Natural killer cell treated with Interleukin-12 subunit alpha and Interleukin-12 subunit beta and Interleukin-15 and Interleukin-18, amount 100 ng/mL, for 72 hours (primary cell): ENCODE measurements around the gene TBC1D5. TPM values are rescaled to one million over a fixed set of nuclear protein-coding genes. Genes with fewer than 3 reads are reported as not detected.
"Not testable (repeated sequence)": the region's sequence is repeated elsewhere in the genome, so short reads cannot be mapped to it uniquely, and the experiment has no call there.

ENCODE experiments used
- ATAC-seq, 2 donors: fragments of 150-1000 bp; cut with Tn5 transposase in 1 of 2; sonication (Bioruptor Pico), chemical (Tn5 transposase) in 1 of 2; 2 replicates each; pipeline ENCODE4 v1.10.0; 2021
- DNase-seq: peaks from one replicate; pipeline ENCODE4 v3.0.0; 2022; ENCODE audit warnings: low spot score
- H3K27ac Mint-ChIP-seq, 2 donors: 1 replicate in 1 of 2; 2 replicates in 1 of 2; pipeline ENCODE4 v1.8.0; 2022; ENCODE audit warnings: mixed read lengths in 2 of 2, mild to moderate bottlenecking in 1 of 2, moderate library complexity in 1 of 2
- H3K27me3 Mint-ChIP-seq, 2 donors: 1 replicate in 1 of 2; 2 replicates in 1 of 2; pipeline ENCODE4 v1.8.0; 2022; ENCODE audit warnings: mixed read lengths in 2 of 2
- H3K36me3 Mint-ChIP-seq: one replicate; pipeline ENCODE4 v1.8.0; 2022; ENCODE audit warnings: mixed read lengths
- H3K4me1 Mint-ChIP-seq, 2 donors: 1 replicate in 1 of 2; 2 replicates in 1 of 2; pipeline ENCODE4 v1.8.0; 2022; ENCODE audit warnings: low read depth in 2 of 2, mixed read lengths in 2 of 2, mild to moderate bottlenecking in 1 of 2
- H3K4me3 Mint-ChIP-seq: one replicate; pipeline ENCODE4 v1.8.0; 2022; ENCODE audit warnings: mixed read lengths
- H3K9me3 Mint-ChIP-seq: 2 replicates; pipeline ENCODE4 v1.8.0; 2022; ENCODE audit warnings: mixed read lengths
- total RNA-seq, 2 donors: library from RNA; stranded (reverse); gene quantifications; one replicate each; pipeline ENCODE4 v1.2.3, GENCODE V29; 2022

TBC1D5 gene
- total RNA-seq, 2 donors from 2014 or later: 43.4 to 51.6 TPM

GRCh38 chr3:17680530-17680929 lies 61.9 kb downstream of the TBC1D5 start:
- H3K4me3 Mint-ChIP-seq: no peak overlapping the region
- no peak for DNase-seq
- no peaks in the 10 kb centered on the region for H3K27me3 Mint-ChIP-seq
- no peaks in the 10 kb centered on the region for H3K9me3 Mint-ChIP-seq
- ATAC-seq: no peak
- H3K27ac Mint-ChIP-seq: no peak overlapping the region
- H3K4me1 Mint-ChIP-seq: peaks cover 7 to 12% of the 10 kb centered on the region in 2 donors
- no peaks in the 10 kb centered on the region for H3K36me3 Mint-ChIP-seq

GRCh38 chr3:17678116-17678741 lies 64.2 kb downstream of the TBC1D5 start:
- no peaks in the 10 kb centered on the region for H3K27me3 Mint-ChIP-seq
- no peak overlapping the region for H3K4me3 Mint-ChIP-seq
- no peak overlapping the region for H3K27ac Mint-ChIP-seq
- DNase-seq (no peak), ATAC-seq (peak in 1 of 2 donors; percentile 77)
- H3K9me3 Mint-ChIP-seq: no peaks in the 10 kb centered on the region
- no peaks in the 10 kb centered on the region for H3K36me3 Mint-ChIP-seq
- peaks cover 7 to 12% of the 10 kb centered on the region in 2 donors for H3K4me1 Mint-ChIP-seq

- Mint-ChIP-seq H3K9me3 (no peaks in the 10 kb centered on the region), H3K4me3 (no peak overlapping the region)
Observed at GRCh38 chr3:17674082-17674686, 68.2 kb downstream of the TBC1D5 start.

GRCh38 chr3:17672506-17672905 lies 69.9 kb downstream of the TBC1D5 start:
- H3K27ac Mint-ChIP-seq: no peak overlapping the region
- H3K27me3 Mint-ChIP-seq: no peaks in the 10 kb centered on the region
- H3K9me3 Mint-ChIP-seq: no peaks in the 10 kb centered on the region
- no peaks in the 10 kb centered on the region for H3K4me1 Mint-ChIP-seq
- DNase-seq (no peak), ATAC-seq (no peak)
- H3K36me3 Mint-ChIP-seq: no peaks in the 10 kb centered on the region
- H3K4me3 Mint-ChIP-seq: no peak overlapping the region

More at GRCh38 chr3:17674082-17674686, 68.2 kb downstream of the TBC1D5 start:
- H3K36me3 Mint-ChIP-seq: no peaks in the 10 kb centered on the region
- H3K4me1 Mint-ChIP-seq: peaks cover 7 to 12% of the 10 kb centered on the region in 2 donors
- no peak overlapping the region for H3K27ac Mint-ChIP-seq
- no peaks in the 10 kb centered on the region for H3K27me3 Mint-ChIP-seq
- DNase-seq (no peak), ATAC-seq (no peak)

- Mint-ChIP-seq H3K4me1 (no peaks in the 10 kb centered on the region), H3K27me3 (no peaks in the 10 kb centered on the region), H3K4me3 (no peak overlapping the region), H3K9me3 (no peaks in the 10 kb centered on the region), H3K36me3 (no peaks in the 10 kb centered on the region), H3K27ac (no peak overlapping the region)
- DNase-seq (no peak), ATAC-seq (no peak)
Observed at GRCh38 chr3:17670749-17671148, 71.7 kb downstream of the TBC1D5 start.

- Mint-ChIP-seq H3K9me3 (no peaks in the 10 kb centered on the region), H3K4me1 (peaks cover 10 to 12% of the 10 kb centered on the region in 2 donors), H3K27me3 (no peaks in the 10 kb centered on the region), H3K36me3 (no peaks in the 10 kb centered on the region), H3K4me3 (no peak overlapping the region), H3K27ac (no peak overlapping the region)
- no peak for DNase-seq
- ATAC-seq: no peak
Observed at GRCh38 chr3:17664923-17665322, 77.5 kb downstream of the TBC1D5 start.

- peaks cover 0 to 5% of the 10 kb centered on the region in 2 donors for H3K4me1 Mint-ChIP-seq
- H3K36me3 Mint-ChIP-seq: no peaks in the 10 kb centered on the region
- no peaks in the 10 kb centered on the region for H3K27me3 Mint-ChIP-seq
- no peak overlapping the region for H3K27ac Mint-ChIP-seq
- H3K9me3 Mint-ChIP-seq: no peaks in the 10 kb centered on the region
- H3K4me3 Mint-ChIP-seq: no peak overlapping the region
- ATAC-seq (no peak), DNase-seq (no peak)
Observed at GRCh38 chr3:17656264-17656663, 86.2 kb downstream of the TBC1D5 start.

- Mint-ChIP-seq H3K27me3 (no peaks in the 10 kb centered on the region), H3K4me1 (peaks cover 0 to 5% of the 10 kb centered on the region in 2 donors), H3K4me3 (no peak overlapping the region), H3K27ac (no peak overlapping the region), H3K9me3 (no peaks in the 10 kb centered on the region), H3K36me3 (no peaks in the 10 kb centered on the region)
- no peak for ATAC-seq
- no peak for DNase-seq
Observed at GRCh38 chr3:17655743-17656142, 86.7 kb downstream of the TBC1D5 start.

- DNase-seq, ATAC-seq, H3K4me1 Mint-ChIP-seq, H3K27me3 Mint-ChIP-seq, H3K27ac Mint-ChIP-seq, H3K9me3 Mint-ChIP-seq, H3K4me3 Mint-ChIP-seq, H3K36me3 Mint-ChIP-seq: not testable (repeated sequence)
Observed at GRCh38 chr3:17649748-17650147, 92.7 kb downstream of the TBC1D5 start.

GRCh38 chr3:17648630-17649355 lies 93.6 kb downstream of the TBC1D5 start:
- DNase-seq, H3K9me3 Mint-ChIP-seq, H3K36me3 Mint-ChIP-seq, H3K4me3 Mint-ChIP-seq, H3K4me1 Mint-ChIP-seq, H3K27me3 Mint-ChIP-seq, H3K27ac Mint-ChIP-seq, ATAC-seq: not testable (repeated sequence)

GRCh38 chr3:17645074-17645698 lies 97.2 kb downstream of the TBC1D5 start:
- no peaks in the 10 kb centered on the region for H3K9me3 Mint-ChIP-seq

GRCh38 chr3:17643691-17644090 lies 98.7 kb downstream of the TBC1D5 start:
- ATAC-seq: no peak
- H3K36me3 Mint-ChIP-seq: no peaks in the 10 kb centered on the region

More at GRCh38 chr3:17645074-17645698, 97.2 kb downstream of the TBC1D5 start:
- Mint-ChIP-seq H3K27ac (no peak overlapping the region), H3K4me3 (no peak overlapping the region), H3K4me1 (no peaks in the 10 kb centered on the region), H3K36me3 (peaks cover 4% of the 10 kb centered on the region), H3K27me3 (no peaks in the 10 kb centered on the region)
- ATAC-seq (no peak), DNase-seq (no peak)

GRCh38 chr3:17642474-17642873 lies 100.0 kb downstream of the TBC1D5 start:
- Mint-ChIP-seq H3K36me3 (no peaks in the 10 kb centered on the region), H3K4me3 (no peak overlapping the region), H3K27ac (no peak overlapping the region), H3K4me1 (peaks cover 11 to 12% of the 10 kb centered on the region in 2 donors), H3K9me3 (no peaks in the 10 kb centered on the region), H3K27me3 (no peaks in the 10 kb centered on the region)
- ATAC-seq (no peak), DNase-seq (no peak)

More at GRCh38 chr3:17643691-17644090, 98.7 kb downstream of the TBC1D5 start:
- H3K27ac Mint-ChIP-seq: no peak overlapping the region
- peaks cover 6 to 8% of the 10 kb centered on the region in 2 donors for H3K4me1 Mint-ChIP-seq
- DNase-seq: no peak
- H3K4me3 Mint-ChIP-seq: no peak overlapping the region
- H3K27me3 Mint-ChIP-seq: no peaks in the 10 kb centered on the region
- no peaks in the 10 kb centered on the region for H3K9me3 Mint-ChIP-seq

GRCh38 chr3:17640466-17640865 lies 102.0 kb downstream of the TBC1D5 start:
- no peak overlapping the region for H3K4me3 Mint-ChIP-seq
- no peaks in the 10 kb centered on the region for H3K27me3 Mint-ChIP-seq
- DNase-seq (no peak), ATAC-seq (no peak)
- no peaks in the 10 kb centered on the region for H3K9me3 Mint-ChIP-seq
- no peak overlapping the region for H3K27ac Mint-ChIP-seq
- H3K36me3 Mint-ChIP-seq: no peaks in the 10 kb centered on the region
- H3K4me1 Mint-ChIP-seq: peaks cover 12 to 14% of the 10 kb centered on the region in 2 donors
